Neural progenitor cell (in vitro differentiated cells): ENCODE data around the gene C2CD2L.

Source experiments
- CTCF ChIP-seq: fragments of 200-600 bp; sonication (generic); IDR thresholded peaks from 2 replicates; pipeline ENCODE4 v1.5.1; 2017; ENCODE audit warnings: antibody characterized with exemption, mild to moderate bottlenecking
- EZH2 ChIP-seq: fragments of 200-600 bp; sonication (generic); IDR thresholded peaks from 2 replicates; pipeline ENCODE4 v1.6.1; 2017; ENCODE audit warnings: antibody characterized with exemption, mild to moderate bottlenecking, moderate library complexity

DNA sequence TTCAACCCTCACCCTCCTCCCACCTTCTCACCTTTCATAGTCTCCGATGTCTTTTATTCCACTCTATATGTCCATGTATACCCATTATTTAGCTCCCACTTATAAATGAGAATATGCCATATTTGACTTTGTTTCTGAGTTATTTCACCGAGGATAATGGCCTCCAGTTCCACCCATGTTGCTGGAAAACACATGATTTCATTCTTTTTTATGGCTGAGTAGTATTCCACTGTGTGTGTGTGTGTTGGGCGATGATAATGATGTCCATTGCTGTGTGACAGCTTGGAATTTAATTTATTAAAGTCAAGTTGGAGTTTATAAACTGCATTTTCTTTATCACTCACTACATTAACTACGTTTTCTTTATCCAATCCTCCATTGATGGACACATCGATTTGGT lies 11.1 kb downstream of the C2CD2L start:
- no peak for TF ChIP-seq CTCF
- no peak for TF ChIP-seq EZH2
